HG03025 (cell line): ENCODE results near the gene MNAT1.
"Not testable (repeated sequence)": the region's sequence is repeated elsewhere in the genome, so short reads cannot be mapped to it uniquely, and the experiment has no call there.

Source experiments
- ATAC-seq: cut with Tn5 transposase; IDR thresholded peaks from one replicate; pipeline ENCODE4 v1.9.1; 2021; ENCODE audit warnings: mild to moderate bottlenecking, moderate library complexity; ENCODE audit not compliant: unreplicated experiment, low FRiP score

MNAT1 gene

GRCh38 chr14:60736494-60736893 is 1.9 kb downstream of the MNAT1 start:
- no peak for ATAC-seq

- ATAC-seq = no peak
Measured at GRCh38 chr14:60738843-60739508, 4.4 kb downstream of the MNAT1 start.

GRCh38 chr14:60744566-60744965 is 10.0 kb downstream of the MNAT1 start:
- ATAC-seq = no peak

GRCh38 chr14:60753264-60754119 is 18.9 kb downstream of the MNAT1 start:
- ATAC-seq = peak; percentile 99

- ATAC-seq = no peak
Measured at GRCh38 chr14:60756847-60757246, 22.3 kb downstream of the MNAT1 start.

- no peak for ATAC-seq
Measured at GRCh38 chr14:60757567-60758002, 23.0 kb downstream of the MNAT1 start.

- ATAC-seq = no peak
Measured at GRCh38 chr14:60758885-60759284, 24.3 kb downstream of the MNAT1 start.

- ATAC-seq = no peak
Measured at GRCh38 chr14:60760209-60760608, 25.6 kb downstream of the MNAT1 start.

GRCh38 chr14:60760644-60761364 is 26.2 kb downstream of the MNAT1 start:
- no peak for ATAC-seq

- ATAC-seq = no peak
Measured at GRCh38 chr14:60768602-60769001, 34.0 kb downstream of the MNAT1 start.

- no peak for ATAC-seq
Measured at GRCh38 chr14:60771117-60771516, 36.6 kb downstream of the MNAT1 start.

DNA sequence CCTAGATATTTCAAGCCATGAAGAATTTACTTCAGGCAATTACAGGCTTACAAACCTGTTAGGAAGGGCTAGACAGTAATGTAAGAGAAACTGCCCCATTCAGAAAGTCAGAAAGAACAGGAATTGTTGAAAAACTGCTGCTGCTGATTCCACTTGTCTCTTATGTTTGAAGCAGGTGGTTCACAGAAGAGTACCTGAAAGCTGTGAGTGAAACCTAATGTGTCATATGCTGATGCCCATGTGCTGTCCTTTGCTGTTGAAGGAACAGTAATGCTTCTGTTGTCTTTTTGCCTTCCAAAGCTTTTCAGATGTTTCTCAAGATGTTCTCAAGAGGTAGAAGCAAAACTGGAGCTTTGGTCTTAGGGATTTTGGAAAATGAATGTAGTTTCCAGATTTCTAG is 39.0 kb downstream of the MNAT1 start:
- no peak for ATAC-seq

GRCh38 chr14:60775296-60775695 is 40.7 kb downstream of the MNAT1 start:
- no peak for ATAC-seq

GRCh38 chr14:60777856-60778578 is 43.5 kb downstream of the MNAT1 start:
- ATAC-seq = no peak

DNA sequence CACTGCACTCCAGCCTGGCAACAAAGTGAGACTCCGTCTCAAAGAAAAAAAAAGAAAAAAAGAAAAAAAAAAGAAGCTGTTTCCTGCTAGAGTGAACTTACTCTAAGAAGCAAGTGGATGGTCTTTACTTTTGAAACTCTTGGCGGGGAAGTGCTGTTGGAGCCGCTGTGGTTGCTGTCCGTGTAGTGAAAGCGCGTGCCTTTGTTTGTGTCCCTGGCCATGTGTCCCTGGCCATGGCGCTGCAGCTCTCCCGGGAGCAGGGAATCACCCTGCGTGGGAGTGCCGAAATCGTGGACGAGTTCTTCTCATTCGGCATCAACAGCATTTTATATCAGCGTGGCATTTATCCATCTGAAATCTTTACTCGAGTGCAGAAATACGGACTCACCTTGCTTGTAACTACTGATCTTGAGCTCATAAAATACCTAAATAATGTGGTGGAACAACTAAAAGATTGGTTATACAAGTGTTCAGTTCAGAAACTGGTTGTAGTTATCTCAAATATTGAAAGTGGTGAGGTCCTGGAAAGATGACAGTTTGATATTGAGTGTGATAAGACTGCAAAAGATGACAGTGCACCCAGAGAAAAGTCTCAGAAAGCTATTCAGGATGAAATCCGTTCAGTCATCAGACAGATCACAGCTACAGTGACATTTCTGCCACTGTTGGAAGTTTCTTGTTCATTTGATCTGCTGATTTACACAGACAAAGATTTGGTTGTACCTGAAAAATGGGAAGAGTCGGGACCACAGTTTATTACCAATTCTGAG is 45.4 kb downstream of the MNAT1 start:
- ATAC-seq = not testable (repeated sequence)

DNA sequence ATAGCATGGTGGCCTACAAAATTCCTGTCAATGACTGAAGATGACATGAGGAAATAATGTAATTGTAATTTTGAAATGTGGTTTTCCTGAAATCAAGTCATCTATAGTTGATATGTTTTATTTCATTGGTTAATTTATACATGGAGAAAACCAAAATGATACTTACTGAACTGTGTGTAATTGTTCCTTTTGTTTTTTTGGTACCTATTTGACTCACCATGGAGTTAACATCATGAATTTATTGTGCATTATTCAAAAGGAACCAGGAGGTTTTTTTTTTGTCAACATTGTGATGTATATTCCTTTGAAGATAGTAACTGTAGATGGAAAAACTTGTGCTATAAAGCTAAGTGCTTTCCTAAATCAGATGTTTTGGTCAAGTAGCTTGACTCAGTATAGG is 46.0 kb downstream of the MNAT1 start:
- not testable (repeated sequence) for ATAC-seq

DNA sequence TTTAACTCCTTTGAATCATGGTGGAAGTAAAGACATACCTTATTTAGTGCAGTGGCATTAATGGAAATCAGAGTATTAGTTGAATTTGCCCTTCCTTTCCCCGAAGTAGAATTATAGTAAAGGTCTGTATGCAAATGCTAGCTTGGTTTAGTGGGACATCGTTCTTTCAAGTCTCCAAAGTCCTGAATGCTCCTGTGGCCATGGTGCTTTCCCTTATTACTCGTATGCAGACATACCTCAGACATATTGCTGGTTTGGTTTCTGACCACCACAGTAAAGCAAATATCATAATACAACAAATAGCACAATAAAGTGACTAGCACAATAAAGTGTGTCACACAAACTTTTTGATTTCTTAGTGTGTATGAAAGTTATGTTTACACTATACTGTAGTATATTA is 52.3 kb downstream of the MNAT1 start:
- no peak for ATAC-seq

DNA sequence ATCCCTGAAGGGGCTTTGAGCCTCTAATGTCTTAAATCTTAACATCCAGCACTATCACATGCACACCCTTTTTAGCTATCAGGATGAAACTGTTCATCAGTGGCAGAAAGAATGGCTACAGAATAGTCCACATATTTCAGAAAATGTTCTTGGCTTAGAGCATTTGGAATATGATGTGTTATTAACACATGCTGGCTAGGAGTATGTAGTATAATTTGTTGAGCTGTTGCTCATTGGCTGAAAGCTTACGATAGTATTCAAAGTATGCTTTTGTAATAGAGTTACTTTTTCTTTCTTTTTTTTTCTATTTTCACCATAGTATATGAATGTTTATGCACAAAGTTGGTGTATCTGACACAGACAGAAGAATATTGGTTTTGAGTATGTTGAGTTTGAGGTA is 55.1 kb downstream of the MNAT1 start:
- no peak for ATAC-seq

DNA sequence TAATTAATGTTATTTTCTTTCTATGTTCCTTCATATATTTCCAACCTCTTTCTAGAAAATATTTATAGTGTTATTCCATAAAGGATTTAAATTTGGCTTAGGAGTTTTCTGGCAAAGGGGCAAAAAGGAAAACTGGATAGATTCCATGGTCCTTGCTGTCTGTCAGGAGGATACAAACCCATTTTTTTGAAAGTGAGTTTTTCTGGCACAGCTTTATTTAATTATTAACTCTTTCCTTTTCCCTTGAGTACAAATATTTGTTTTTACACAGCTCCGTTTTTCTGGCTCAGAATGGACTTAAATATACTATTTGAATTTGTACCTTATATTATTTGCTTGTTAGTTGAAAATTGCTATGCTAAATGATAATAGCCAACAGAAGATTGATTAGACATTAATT is 56.3 kb downstream of the MNAT1 start:
- no peak for ATAC-seq

DNA sequence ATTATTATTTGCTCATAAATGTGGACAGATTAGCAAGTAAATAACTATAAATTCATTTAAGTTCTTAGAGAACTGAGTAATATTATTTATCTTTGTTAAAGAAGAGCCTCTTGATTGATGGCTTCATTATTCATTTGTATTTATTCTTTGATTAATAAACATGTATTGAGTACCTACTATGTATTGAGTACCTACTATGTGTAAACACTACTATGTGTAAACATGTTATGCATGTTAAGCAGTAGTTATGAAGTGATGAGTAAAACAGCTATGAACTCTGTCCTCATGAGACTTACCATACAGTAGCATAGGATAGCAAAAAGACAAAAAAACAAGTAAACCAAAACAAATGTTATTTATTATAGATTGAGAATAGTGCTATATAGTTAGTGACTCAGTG is 61.9 kb downstream of the MNAT1 start:
- ATAC-seq = no peak
